HAP-1 (cell line): ENCODE data around the gene GOLGA6L2.
"Not testable (repeated sequence)": the region's sequence is repeated elsewhere in the genome, so short reads cannot be mapped to it uniquely, and the experiment has no call there.

Source experiments
- DNase-seq, 2 experiments: peaks; one replicate each; pipeline ENCODE4 v3.0.0-alpha.2; 2016 to 2020; ENCODE audit warnings: low spot score in 2 of 2
- H3K27me3 ChIP-seq: fragments of 250-450 bp; sonication (Bioruptor Pico); 2 replicates; pipeline ENCODE4 v1.5.1; 2020; ENCODE audit warnings: low read depth, mild to moderate bottlenecking, moderate library complexity
- H3K36me3 ChIP-seq: fragments of 250-450 bp; sonication (Bioruptor Pico); replicated peaks from 2 replicates; pipeline ENCODE4 v1.5.1; 2020; ENCODE audit warnings: mild to moderate bottlenecking
- H3K4me1 ChIP-seq: fragments of 250-450 bp; sonication (Bioruptor Pico); 2 replicates; pipeline ENCODE4 v1.5.1; 2020; ENCODE audit warnings: mild to moderate bottlenecking
- H3K4me3 ChIP-seq: fragments of 250-450 bp; sonication (Bioruptor Pico); 2 replicates; pipeline ENCODE4 v1.5.1; 2020; ENCODE audit warnings: mild to moderate bottlenecking, moderate library complexity
- H3K9me3 ChIP-seq: fragments of 250-450 bp; sonication (Bioruptor Pico); 2 replicates; pipeline ENCODE4 v1.5.1; 2020; ENCODE audit warnings: mild to moderate bottlenecking, moderate library complexity
- in situ Hi-C: fragments of 300-500 bp; cut with MboI; formaldehyde crosslinking; loops from 3 replicates; pipeline ENCODE4 v1.14.3; 2020; ENCODE audit warnings: low sequenced_read_pairs, inconsistent platforms, mixed read lengths

GOLGA6L2 gene

DNA sequence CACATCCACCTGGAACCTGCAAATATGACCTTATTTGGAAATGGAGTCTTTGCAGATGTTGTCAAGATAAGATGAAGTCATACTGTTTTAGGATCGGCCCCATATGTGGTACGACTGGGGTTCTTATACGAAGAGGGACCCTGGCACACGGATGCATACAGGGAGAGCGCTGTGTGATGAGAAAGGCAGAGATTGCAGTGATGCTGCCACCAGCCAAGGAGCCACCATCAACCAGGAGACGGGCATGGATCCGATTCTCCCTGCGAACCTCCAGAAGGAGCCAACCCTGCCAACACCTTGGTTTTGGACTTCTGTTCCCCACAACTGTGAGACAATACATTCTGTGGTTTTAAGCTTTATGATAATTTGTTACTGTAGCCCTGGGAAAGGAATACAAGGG, 31.2 kb downstream of the GOLGA6L2 start:
- in situ Hi-C loops, H3K4me1 ChIP-seq, H3K27me3 ChIP-seq: not testable (repeated sequence)

DNA sequence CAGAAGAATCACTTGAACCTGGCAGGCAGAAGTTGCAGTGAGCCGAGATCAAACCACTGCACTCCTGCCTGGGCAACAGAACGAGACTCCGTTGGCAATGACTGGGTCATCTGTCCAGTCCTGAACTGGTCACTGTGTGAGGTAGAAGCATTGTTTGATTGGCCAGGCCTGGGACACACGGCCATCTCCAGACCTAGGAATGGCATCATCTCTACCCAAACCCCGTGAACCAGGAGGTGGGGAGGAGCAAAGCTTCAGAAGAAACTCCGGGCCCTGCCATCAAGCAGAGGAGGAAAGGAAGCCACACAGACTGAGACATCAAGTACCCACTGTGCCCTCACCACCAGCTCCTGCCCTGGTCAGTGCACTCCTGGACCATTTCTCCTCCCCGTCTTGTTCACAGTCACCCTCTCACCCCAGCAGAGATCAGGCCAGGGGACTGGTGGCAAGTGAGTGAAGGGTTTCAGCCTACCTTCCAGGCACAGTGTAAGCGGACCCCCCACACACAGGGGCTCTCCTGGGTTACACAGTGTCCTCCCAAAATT, 31.6 kb downstream of the GOLGA6L2 start:
- no peaks in the 10 kb centered on the region for H3K36me3 ChIP-seq
- in situ Hi-C loops, result no loop called here
- no peaks in the 10 kb centered on the region for H3K9me3 ChIP-seq
- no peak overlapping the region for H3K4me3 ChIP-seq
- H3K27me3 ChIP-seq, result no peaks in the 10 kb centered on the region
- DNase-seq, result no peak
- no peaks in the 10 kb centered on the region for H3K4me1 ChIP-seq

More for the DNA sequence above, 31.2 kb downstream of the GOLGA6L2 start:
- H3K36me3 ChIP-seq, DNase-seq, H3K9me3 ChIP-seq, H3K4me3 ChIP-seq: not testable (repeated sequence)

DNA sequence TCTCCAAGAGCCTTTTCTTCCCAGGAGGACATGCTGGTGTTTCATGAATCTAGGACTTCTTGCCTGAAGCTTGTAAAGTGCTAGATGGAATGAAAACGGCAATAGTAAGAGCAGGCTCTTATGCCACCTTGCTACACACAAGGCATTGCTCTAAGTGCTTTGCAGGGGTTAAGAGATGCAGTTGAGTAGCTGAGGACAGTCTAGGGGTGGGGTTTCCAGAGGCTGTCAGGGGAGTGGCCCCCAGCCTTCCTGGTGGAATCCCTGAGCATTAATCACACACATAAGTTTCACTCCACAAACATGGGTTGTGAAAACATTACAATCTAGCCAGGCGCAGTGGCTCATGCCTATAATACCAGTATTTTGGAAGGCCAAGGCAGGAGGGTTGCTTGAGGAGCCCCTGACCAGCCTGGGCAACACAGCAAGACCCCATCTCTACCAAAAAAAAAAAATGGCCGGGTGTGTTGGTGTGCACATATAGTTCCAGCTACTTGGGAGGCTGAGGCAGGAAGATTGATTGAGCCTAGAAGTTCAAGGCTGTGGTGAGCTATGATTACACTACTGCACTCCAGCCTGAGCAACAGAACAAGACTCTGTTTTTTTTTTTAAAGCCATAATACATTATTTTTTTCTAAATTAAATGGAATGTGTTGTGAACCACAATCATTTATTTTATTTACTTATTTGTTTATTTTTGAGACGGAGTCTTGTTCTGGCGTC, 34.0 kb downstream of the GOLGA6L2 start:
- H3K4me3 ChIP-seq, DNase-seq, H3K27me3 ChIP-seq, in situ Hi-C loops, H3K4me1 ChIP-seq, H3K36me3 ChIP-seq, H3K9me3 ChIP-seq: not testable (repeated sequence)

DNA sequence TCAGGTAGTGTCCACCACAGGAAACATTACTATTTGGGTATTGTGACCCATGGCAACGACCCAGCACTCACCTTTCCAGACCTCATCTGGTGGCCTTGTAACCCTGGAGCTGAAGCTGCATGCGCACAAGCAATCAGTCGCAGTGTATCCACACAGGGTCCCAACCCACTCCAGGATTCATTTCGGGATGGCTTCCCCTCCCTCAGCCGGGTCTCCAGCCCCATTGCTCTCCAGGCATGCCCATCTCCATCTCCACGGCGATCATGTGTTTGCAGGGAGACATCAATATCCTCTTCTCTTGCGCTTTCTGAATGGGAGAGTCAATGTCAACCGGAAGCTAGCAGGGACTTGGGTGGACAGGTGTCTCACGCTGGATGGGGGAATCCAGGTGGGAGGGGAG, 35.2 kb downstream of the GOLGA6L2 start:
- in situ Hi-C loops, result no loop called here
- H3K36me3 ChIP-seq, result no peaks in the 10 kb centered on the region
- no peaks in the 10 kb centered on the region for H3K27me3 ChIP-seq
- DNase-seq, result no peak
- no peak overlapping the region for H3K4me3 ChIP-seq
- H3K9me3 ChIP-seq, result no peaks in the 10 kb centered on the region
- no peaks in the 10 kb centered on the region for H3K4me1 ChIP-seq

DNA sequence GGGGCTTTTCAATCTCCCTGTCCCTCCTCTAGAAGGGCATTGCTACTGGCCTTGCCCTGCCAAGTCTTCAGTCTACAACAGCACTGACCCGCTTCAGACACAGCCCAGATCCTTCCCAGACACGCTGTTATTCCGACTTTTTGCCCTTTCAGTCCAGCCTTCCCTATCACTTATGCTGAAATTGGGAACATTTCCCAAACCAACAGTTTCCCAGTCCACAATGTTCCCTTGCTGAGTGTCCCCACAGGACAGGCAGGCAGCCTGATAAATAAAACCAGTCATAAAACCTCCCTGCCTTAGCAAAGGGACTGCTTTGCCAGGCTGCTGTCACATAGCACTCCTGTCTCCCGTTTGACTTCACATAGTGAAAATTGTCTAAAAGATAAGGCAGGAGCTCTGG, 43.5 kb downstream of the GOLGA6L2 start:
- no peak for DNase-seq
- in situ Hi-C loops, result no loop called here
- Histone ChIP-seq H3K4me3 (no peak overlapping the region), H3K27me3 (no peaks in the 10 kb centered on the region), H3K9me3 (no peaks in the 10 kb centered on the region), H3K36me3 (no peaks in the 10 kb centered on the region), H3K4me1 (no peaks in the 10 kb centered on the region)

DNA sequence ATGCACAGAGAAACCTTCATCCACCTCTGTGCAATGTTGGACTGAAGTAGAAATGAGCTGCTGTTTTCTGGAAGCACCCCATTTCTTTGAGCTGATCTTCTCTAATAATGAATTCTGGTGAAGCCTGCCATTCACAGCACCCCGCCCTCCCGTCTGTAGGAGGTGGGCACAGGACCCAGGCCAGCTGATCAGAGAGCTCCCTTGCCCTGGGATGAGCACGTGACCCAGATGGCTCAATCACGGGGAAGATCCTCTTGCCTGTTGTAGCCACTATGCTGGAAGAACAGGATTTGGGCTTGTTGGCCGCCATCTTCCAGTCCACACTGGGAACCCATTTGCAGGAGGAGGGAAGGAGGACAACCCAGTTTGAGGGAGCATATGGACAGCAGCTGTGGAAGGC, 44.5 kb downstream of the GOLGA6L2 start:
- DNase-seq, result no peak
- Histone ChIP-seq H3K4me1 (no peaks in the 10 kb centered on the region), H3K4me3 (no peak overlapping the region), H3K9me3 (no peaks in the 10 kb centered on the region), H3K36me3 (no peaks in the 10 kb centered on the region), H3K27me3 (no peaks in the 10 kb centered on the region)
- in situ Hi-C loops, result no loop called here

DNA sequence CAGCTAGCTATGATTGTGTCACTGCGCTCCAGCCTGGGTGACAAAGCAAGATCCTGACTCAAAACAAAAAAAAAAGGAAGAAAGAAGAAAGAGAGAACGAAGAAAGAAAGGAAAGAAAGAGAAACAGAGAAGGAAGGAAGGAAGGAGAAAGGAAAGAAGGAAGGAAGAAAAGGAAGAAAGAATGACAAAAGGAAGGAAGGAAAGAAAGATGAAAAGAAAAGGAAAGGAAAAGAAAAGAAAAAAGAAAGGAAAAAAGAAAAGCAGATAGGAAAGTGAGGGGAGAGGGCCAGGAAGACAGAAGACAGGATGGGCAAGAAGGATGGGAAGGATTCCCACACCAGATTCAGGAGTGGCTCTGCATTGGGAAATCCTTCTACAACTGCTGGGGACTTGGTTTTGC, 44.9 kb downstream of the GOLGA6L2 start:
- H3K36me3 ChIP-seq, result no peaks in the 10 kb centered on the region
- no peak overlapping the region for H3K4me3 ChIP-seq
- H3K4me1 ChIP-seq, result no peaks in the 10 kb centered on the region
- no peaks in the 10 kb centered on the region for H3K9me3 ChIP-seq
- H3K27me3 ChIP-seq, result no peaks in the 10 kb centered on the region
- in situ Hi-C loops, result no loop called here
- no peak for DNase-seq

DNA sequence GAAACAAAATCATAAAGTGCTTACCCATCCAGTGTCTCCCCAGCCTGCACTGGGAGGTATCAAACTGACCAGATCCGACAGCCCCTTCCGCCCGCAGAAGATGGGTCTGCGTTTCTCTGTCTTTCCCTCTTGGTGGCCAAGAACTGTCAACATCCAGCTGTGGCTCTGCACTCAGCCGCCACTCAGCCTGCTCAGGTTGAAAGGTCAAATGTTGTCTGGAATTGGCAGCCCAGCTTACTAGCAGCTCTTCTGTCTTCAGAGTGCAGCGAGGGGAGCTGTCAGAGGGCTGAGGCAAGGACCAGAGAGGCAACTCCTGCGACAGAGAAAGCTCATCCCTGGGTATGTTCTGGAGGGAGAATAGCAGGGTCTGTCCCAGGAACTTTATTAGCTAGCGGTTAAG, 45.4 kb downstream of the GOLGA6L2 start:
- no peak for DNase-seq
- H3K27me3 ChIP-seq, result no peaks in the 10 kb centered on the region
- in situ Hi-C loops, result no loop called here
- H3K36me3 ChIP-seq, result no peaks in the 10 kb centered on the region
- no peak overlapping the region for H3K4me3 ChIP-seq
- no peaks in the 10 kb centered on the region for H3K4me1 ChIP-seq
- no peaks in the 10 kb centered on the region for H3K9me3 ChIP-seq

DNA sequence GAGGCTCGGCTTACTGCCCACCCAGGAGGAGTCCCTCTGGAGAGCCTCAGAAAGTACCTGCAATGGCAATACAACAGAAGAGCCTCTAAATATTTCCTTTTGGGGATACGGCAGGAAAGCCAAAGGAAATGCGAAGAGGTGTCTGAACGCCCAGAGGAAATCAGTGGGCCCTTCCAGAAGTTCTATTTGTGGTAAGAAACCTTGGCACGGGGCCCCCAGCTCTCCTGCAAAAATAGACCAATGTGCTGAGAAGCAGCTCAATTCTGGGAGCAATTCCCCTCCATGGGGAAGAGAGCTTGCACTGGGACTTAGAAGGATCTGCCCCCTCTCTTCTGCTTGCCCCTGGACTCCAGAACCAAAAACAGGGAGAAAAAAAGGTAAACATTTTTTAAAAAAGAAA, 47.8 kb downstream of the GOLGA6L2 start:
- H3K4me1 ChIP-seq, DNase-seq, H3K4me3 ChIP-seq, H3K9me3 ChIP-seq, H3K27me3 ChIP-seq, in situ Hi-C loops, H3K36me3 ChIP-seq: not testable (repeated sequence)

DNA sequence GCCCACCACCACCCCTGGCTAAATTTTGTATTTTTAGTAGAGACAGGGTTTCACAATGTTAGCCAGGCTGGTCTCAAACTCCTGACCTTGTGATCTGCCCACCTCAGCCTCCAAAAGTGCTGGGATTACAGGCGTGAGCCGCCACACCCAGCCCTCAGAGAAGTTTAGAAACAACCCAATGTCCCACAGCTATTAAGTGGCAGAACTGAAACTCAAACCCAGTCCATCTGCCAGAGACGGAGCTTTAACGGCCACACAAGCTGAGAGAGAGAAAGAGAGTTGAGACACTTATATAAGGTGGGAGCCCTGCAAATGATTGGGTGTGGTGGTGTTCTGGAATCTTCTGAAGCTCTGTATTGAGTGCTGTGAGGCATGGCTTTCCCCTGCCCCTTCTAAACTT, 48.7 kb downstream of the GOLGA6L2 start:
- H3K9me3 ChIP-seq, H3K36me3 ChIP-seq, H3K4me1 ChIP-seq, H3K27me3 ChIP-seq, H3K4me3 ChIP-seq, in situ Hi-C loops, DNase-seq: not testable (repeated sequence)

DNA sequence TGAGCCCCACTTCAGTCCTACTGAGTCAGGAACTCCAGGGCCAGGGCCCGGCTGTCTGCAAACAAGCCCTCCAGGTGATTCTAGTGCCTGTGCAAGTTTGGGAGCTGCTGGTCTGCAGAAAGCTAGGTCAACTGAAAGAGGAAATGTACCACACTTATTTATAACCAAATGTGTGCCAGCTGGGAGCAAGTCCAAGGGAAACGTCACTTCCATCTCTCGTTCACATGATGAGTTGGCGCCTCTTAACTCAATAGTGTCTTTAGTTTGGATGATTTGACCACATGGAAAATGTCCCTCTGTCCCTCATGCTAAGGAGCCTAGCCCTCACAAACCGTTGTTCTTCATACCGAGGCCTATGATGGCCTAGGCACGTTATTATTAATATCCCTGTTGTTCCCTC, 49.3 kb downstream of the GOLGA6L2 start:
- no peak for DNase-seq
- in situ Hi-C loops, result no loop called here
- no peaks in the 10 kb centered on the region for H3K27me3 ChIP-seq

DNA sequence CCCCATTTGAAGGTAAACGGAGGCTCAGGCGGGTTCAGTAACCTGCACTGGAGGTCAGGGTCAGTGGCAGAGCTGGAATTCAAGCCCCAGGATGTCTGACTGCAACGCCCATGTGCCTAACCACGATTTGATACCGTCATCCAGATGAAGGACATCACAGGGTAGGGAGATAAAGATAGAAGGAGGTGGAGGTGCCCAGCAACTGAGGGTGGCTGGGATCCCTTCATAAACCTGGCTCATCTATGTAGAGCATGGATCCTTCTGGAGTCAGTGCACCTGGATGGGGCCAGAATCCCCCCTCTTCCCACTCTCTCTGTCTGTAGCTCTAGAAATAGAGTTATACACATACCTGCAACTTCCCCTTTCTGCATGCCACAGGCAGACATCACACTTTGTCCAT, 51.2 kb downstream of the GOLGA6L2 start:
- Histone ChIP-seq H3K36me3 (no peaks in the 10 kb centered on the region), H3K9me3 (no peaks in the 10 kb centered on the region), H3K4me1 (no peaks in the 10 kb centered on the region), H3K4me3 (no peak overlapping the region), H3K27me3 (no peaks in the 10 kb centered on the region)
- in situ Hi-C loops, result no loop called here
- no peak for DNase-seq

More for the DNA sequence above, 49.3 kb downstream of the GOLGA6L2 start:
- Histone ChIP-seq H3K36me3 (no peaks in the 10 kb centered on the region), H3K4me3 (no peak overlapping the region), H3K9me3 (no peaks in the 10 kb centered on the region), H3K4me1 (no peaks in the 10 kb centered on the region)

DNA sequence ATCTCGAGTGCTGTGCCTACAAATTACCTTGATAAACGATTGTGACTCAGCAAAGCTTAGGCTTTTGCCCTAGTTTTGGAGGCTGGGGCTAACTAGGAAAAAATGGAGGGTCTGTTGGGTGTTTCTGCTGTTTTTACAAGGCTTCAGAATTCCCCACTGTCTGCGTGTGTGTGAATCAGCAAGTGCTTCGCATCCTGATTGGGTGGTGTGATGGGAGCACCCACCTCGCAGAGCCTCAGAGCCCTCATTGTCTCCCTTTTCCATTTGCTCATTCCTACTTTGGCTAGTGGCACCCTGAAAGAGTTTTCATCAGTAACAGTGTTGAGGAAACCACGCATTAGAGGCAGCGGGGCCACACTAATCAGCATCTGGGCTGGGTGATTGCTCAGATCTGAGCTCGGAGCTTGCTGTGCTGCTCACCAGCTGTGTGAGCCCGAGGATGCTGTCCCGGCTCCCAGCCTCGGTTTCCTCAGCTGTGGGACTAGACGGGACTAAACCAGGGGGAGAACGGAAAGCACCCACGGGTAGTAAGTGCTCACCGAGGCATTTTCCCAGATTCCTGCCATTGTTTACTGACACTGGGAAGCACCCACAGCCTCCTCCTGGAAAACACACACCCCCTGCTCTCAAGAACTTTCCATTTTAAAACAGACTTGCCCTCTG, 51.9 kb downstream of the GOLGA6L2 start:
- Histone ChIP-seq H3K4me3 (no peak overlapping the region), H3K4me1 (no peaks in the 10 kb centered on the region), H3K9me3 (no peaks in the 10 kb centered on the region), H3K27me3 (no peaks in the 10 kb centered on the region), H3K36me3 (no peaks in the 10 kb centered on the region)
- no peak for DNase-seq
- in situ Hi-C loops, result no loop called here
